ENCODE results near the gene DPYSL4. TPM values are rescaled to one million over a fixed set of nuclear protein-coding genes. Genes with fewer than 3 reads are reported as not detected.

Gene DPYSL4
- total and polyA plus RNA-seq, 12 donors: 2.4 to 78.9 (median 30.6) TPM

- Histone ChIP-seq H3K36me3 (peaks cover 0 to 14% (median 0%) of the 10 kb centered on the region in 9 donors), H3K9me3 (peaks cover 0 to 4% (median 0%) of the 10 kb centered on the region in 11 donors), H3K4me1 (peaks cover 0 to 18% (median 5%) of the 10 kb centered on the region in 9 donors), H3K27ac (peak overlapping the region in 6 of 10 donors; percentile 19 to 69 (median 51)), H3K4me3 (no peak overlapping the region), H3K27me3 (no peaks in the 10 kb centered on the region)
- intact Hi-C loops (cut with DNase I): no loop called here
- no peak for TF ChIP-seq CTCF (IDR thresholded peaks at IDR 0.05)
- DNase-seq: peak in 1 of 2 donors; percentile 38
- peak; percentile 1 to 35 (median 16) for ATAC-seq
- WGBS, 2 donors: 71 to 80% methylated on average over 48 of the region's 48 CpGs
These were observed 21.1 kb downstream of the DPYSL4 start for GRCh38 chr10:132207536-132208461.

- peak overlapping the region in 8 of 10 donors; percentile 35 to 69 (median 50) for H3K27ac ChIP-seq
- 60 to 69% methylated on average over 17 of the region's 17 CpGs for WGBS, 2 donors
- ATAC-seq: peak; percentile 64 to 87 (median 74)
These were observed 21.8 kb downstream of the DPYSL4 start for GRCh38 chr10:132208462-132209050.

GRCh38 chr10:132209130-132209529, 22.4 kb downstream of the DPYSL4 start:
- peaks cover 0 to 18% (median 5%) of the 10 kb centered on the region in 9 donors for H3K4me1 ChIP-seq
- intact Hi-C loops (cut with DNase I): no loop called here
- H3K27ac ChIP-seq: peak overlapping the region in 6 of 10 donors; percentile 34 to 69 (median 55)
- H3K27me3 ChIP-seq: no peaks in the 10 kb centered on the region
- no peak overlapping the region for H3K4me3 ChIP-seq
- DNase-seq: peak in 1 of 2 donors; percentile 13
- WGBS, 2 donors: 89 to 94% methylated on average over 14 of the region's 14 CpGs
- ATAC-seq: peak in 6 of 8 donors; percentile 10 to 28 (median 20)
- peaks cover 0 to 4% (median 0%) of the 10 kb centered on the region in 9 donors for H3K36me3 ChIP-seq
- H3K9me3 ChIP-seq: peaks cover 0 to 17% (median 5%) of the 10 kb centered on the region in 11 donors
- no peak for TF ChIP-seq CTCF (IDR thresholded peaks at IDR 0.05)

More at GRCh38 chr10:132208462-132209050, 21.8 kb downstream of the DPYSL4 start:
- H3K9me3 ChIP-seq: peaks cover 0 to 11% (median under 1%) of the 10 kb centered on the region in 11 donors
- H3K36me3 ChIP-seq: peaks cover 0 to 8% (median 0%) of the 10 kb centered on the region in 9 donors
- H3K4me3 ChIP-seq: no peak overlapping the region
- peak; percentile 63 for DNase-seq
- intact Hi-C loops (cut with DNase I): no loop called here
- no peaks in the 10 kb centered on the region for H3K27me3 ChIP-seq
- TF ChIP-seq CTCF (IDR thresholded peaks at IDR 0.05): no peak
- H3K4me1 ChIP-seq: peaks cover 0 to 18% (median 5%) of the 10 kb centered on the region in 9 donors

GRCh38 chr10:132209978-132210530, 23.3 kb downstream of the DPYSL4 start:
- WGBS, 2 donors: 88 to 90% methylated on average over 23 of the region's 23 CpGs
- H3K27ac ChIP-seq: no peak overlapping the region
- TF ChIP-seq CTCF (IDR thresholded peaks at IDR 0.05): no peak
- ATAC-seq: no peak
- no peak overlapping the region for H3K4me3 ChIP-seq
- H3K4me1 ChIP-seq: peaks cover 0 to 18% (median 5%) of the 10 kb centered on the region in 9 donors
- peaks cover 0 to 26% (median 10%) of the 10 kb centered on the region in 11 donors for H3K9me3 ChIP-seq
- peak in 1 of 2 donors; percentile 13 for DNase-seq
- intact Hi-C loops (cut with DNase I): no loop called here
- no peaks in the 10 kb centered on the region for H3K27me3 ChIP-seq
- H3K36me3 ChIP-seq: no peaks in the 10 kb centered on the region
